Prostate gland (tissue), 2 donors: ENCODE measurements around the gene AAMP.

ENCODE experiments used
- POLR2A ChIP-seq: fragments of 450-650 bp; IDR thresholded peaks from one replicate; pipeline ENCODE4 v1.6.1; 2016; ENCODE audit warnings: antibody characterized with exemption, mild to moderate bottlenecking
- POLR2AphosphoS5 ChIP-seq: sonication (generic); formaldehyde crosslinking; IDR thresholded peaks from one replicate; pipeline ENCODE4 v1.6.1; 2017; ENCODE audit warnings: antibody characterized with exemption
- TF ChIP-seq, protein P1 (sequence below), 4 experiments: fragments of 200-600 bp in 2 of 4; fragments of 450-650 bp in 2 of 4; sonication (generic) in 2 of 4; IDR thresholded peaks; 1 replicate in 3 of 4; 2 replicates in 1 of 4; pipeline ENCODE4 v1.5.1; 2016 to 2019; ENCODE audit warnings: antibody characterized with exemption in 4 of 4, mild to moderate bottlenecking in 2 of 4, moderate library complexity in 2 of 4

DNA sequence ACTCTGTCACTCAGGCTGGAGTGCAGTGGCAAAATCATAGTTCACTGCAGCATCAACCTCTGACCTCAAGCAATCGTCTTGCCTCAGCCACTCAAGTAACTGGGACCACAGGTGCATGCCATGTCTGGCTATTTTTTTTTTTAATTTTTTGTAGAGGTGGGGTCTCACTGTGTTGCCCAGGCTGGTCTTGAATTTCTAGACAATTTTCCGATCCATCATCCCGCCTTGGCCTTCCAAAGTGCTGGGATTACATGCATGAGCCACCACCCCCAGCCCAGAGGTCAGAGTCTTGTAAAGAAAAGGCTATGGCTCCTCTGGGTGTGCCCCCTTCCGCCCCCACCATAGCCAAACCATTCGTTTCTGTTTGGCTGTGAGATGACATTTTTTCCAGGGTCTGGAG, 35.4 kb upstream of the AAMP start:
- TF ChIP-seq, protein P1, sequence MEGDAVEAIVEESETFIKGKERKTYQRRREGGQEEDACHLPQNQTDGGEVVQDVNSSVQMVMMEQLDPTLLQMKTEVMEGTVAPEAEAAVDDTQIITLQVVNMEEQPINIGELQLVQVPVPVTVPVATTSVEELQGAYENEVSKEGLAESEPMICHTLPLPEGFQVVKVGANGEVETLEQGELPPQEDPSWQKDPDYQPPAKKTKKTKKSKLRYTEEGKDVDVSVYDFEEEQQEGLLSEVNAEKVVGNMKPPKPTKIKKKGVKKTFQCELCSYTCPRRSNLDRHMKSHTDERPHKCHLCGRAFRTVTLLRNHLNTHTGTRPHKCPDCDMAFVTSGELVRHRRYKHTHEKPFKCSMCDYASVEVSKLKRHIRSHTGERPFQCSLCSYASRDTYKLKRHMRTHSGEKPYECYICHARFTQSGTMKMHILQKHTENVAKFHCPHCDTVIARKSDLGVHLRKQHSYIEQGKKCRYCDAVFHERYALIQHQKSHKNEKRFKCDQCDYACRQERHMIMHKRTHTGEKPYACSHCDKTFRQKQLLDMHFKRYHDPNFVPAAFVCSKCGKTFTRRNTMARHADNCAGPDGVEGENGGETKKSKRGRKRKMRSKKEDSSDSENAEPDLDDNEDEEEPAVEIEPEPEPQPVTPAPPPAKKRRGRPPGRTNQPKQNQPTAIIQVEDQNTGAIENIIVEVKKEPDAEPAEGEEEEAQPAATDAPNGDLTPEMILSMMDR (IDR thresholded peaks at IDR 0.05), result no peak
- TF ChIP-seq POLR2A, result no peak
- no peak for TF ChIP-seq POLR2AphosphoS5
